ENCODE results near the gene ALOX5AP. TPM values are rescaled to one million over a fixed set of nuclear protein-coding genes. Genes with fewer than 3 reads are reported as not detected.

Gene ALOX5AP
- total RNA-seq, 1 experiment from 2014 or later: not detected

DNA sequence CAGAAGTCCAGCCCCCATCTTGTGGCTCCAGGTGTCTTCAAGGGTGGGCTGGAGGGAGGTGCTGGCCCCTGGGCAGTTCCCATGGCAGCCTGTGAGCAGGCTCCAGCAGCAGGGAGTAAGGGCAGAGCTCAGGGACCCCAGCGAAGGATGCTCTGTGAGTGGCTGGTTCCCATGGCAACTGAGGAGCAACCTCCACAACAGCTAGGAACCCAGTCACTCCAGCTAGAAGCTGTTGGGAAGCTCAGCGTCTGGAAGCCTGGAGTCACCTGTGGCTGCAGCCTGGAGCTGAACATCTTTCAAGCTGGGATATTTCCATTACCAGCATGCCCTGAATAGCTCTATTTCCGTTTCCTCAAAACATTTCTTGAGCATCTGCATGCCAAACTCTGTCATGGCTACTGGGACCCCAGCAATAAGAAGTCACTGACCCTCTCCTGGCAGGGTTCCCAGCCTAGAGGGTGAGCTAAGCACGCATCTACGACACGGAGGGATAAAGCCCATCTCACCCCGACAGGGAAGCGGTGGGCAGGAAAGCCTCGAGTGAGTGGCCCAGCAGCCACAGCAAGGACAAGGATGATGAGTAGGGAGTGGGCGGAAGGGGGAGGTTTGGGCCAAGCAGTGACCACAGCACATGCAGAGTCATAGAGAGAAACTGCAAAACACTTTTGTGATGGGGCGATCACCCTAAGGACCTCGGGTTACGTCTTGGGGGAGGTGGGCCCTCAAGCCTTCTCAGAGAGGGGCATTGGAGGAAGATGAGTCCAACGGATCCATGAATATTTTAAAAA lies 52.6 kb downstream of the ALOX5AP start:
- no peaks in the 10 kb centered on the region for H3K36me3 Mint-ChIP-seq
- no peak for DNase-seq (ENCODE audit: low spot score)
- no peak overlapping the region for H3K27ac Mint-ChIP-seq
- CTCF ChIA-PET: interaction anchor here (1.1 kb wide), 1 partner anchor 22 kb away, joined by 3 read pairs; no protein-coding TSS in a partner anchor
- no peak overlapping the region for H3K4me3 Mint-ChIP-seq
- POLR2A ChIA-PET: no interaction called here
- ATAC-seq: no peak
- no peaks in the 10 kb centered on the region for H3K9me3 Mint-ChIP-seq
- no peaks in the 10 kb centered on the region for H3K27me3 Mint-ChIP-seq (ENCODE audit: low read depth)
- TF ChIP-seq, protein P1, sequence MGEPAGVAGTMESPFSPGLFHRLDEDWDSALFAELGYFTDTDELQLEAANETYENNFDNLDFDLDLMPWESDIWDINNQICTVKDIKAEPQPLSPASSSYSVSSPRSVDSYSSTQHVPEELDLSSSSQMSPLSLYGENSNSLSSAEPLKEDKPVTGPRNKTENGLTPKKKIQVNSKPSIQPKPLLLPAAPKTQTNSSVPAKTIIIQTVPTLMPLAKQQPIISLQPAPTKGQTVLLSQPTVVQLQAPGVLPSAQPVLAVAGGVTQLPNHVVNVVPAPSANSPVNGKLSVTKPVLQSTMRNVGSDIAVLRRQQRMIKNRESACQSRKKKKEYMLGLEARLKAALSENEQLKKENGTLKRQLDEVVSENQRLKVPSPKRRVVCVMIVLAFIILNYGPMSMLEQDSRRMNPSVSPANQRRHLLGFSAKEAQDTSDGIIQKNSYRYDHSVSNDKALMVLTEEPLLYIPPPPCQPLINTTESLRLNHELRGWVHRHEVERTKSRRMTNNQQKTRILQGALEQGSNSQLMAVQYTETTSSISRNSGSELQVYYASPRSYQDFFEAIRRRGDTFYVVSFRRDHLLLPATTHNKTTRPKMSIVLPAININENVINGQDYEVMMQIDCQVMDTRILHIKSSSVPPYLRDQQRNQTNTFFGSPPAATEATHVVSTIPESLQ (CRISPR knock-in tag; IDR thresholded peaks at IDR 0.05): no peak
- TF ChIP-seq NFYB (CRISPR knock-in tag; conservative IDR thresholded peaks at IDR 0.05; ENCODE audit: low read depth) (no peak), GTF2I (CRISPR knock-in tag; conservative IDR thresholded peaks at IDR 0.05) (no peak), IRF2 (CRISPR knock-in tag; IDR thresholded peaks at IDR 0.05; ENCODE audit: borderline replicate concordance, low read depth) (no peak), ZNF121 (CRISPR knock-in tag; IDR thresholded peaks at IDR 0.05) (no peak), TCF7 (CRISPR knock-in tag; IDR thresholded peaks at IDR 0.05; ENCODE audit: low read depth) (no peak), ZNF423 (CRISPR knock-in tag; IDR thresholded peaks at IDR 0.05) (no peak)
- TF ChIP-seq, protein P2, sequence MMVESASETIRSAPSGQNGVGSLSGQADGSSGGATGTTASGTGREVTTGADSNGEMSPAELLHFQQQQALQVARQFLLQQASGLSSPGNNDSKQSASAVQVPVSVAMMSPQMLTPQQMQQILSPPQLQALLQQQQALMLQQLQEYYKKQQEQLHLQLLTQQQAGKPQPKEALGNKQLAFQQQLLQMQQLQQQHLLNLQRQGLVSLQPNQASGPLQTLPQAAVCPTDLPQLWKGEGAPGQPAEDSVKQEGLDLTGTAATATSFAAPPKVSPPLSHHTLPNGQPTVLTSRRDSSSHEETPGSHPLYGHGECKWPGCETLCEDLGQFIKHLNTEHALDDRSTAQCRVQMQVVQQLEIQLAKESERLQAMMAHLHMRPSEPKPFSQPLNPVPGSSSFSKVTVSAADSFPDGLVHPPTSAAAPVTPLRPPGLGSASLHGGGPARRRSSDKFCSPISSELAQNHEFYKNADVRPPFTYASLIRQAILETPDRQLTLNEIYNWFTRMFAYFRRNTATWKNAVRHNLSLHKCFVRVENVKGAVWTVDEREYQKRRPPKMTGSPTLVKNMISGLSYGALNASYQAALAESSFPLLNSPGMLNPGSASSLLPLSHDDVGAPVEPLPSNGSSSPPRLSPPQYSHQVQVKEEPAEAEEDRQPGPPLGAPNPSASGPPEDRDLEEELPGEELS (CRISPR knock-in tag; IDR thresholded peaks at IDR 0.05): no peak
- H3K4me1 Mint-ChIP-seq: peaks cover 3% of the 10 kb centered on the region; the same call in 1 of the 2 replicates

DNA sequence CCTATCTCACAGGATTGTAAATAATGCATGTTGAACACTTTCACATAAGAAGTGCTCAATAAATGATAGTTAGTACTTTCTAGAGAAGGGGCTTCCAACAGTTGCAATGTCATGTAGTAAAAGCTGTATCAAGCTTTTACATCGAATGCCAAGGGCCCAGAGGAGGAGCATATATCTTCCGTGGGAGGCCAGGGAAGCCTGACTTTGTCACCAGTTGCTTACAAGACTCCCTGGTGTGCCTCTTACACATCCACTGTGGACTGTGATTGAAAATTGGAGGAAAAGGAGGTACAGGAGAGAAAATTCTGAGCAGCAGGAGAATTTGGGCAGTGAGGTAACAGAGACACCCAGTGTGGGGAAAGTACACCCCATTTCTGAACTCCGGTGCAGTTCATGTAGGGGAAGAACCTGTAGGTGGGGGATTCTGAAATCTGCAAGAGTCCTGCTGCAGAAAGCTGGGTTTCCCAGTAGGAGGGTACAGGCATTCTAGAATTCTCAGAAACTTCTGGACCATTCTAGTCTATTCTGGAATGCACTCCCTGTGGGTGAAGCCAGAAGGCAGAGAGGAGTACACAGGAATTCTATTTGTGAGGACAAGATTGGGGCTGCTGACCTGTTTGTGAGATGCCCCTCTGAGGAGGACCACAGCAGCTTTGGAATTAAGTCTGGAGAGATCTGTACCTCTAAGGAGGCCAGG lies 54.0 kb downstream of the ALOX5AP start:
- POLR2A ChIA-PET: no interaction called here
- no peaks in the 10 kb centered on the region for H3K9me3 Mint-ChIP-seq
- no peak overlapping the region for H3K4me3 Mint-ChIP-seq
- TF ChIP-seq, protein P3, sequence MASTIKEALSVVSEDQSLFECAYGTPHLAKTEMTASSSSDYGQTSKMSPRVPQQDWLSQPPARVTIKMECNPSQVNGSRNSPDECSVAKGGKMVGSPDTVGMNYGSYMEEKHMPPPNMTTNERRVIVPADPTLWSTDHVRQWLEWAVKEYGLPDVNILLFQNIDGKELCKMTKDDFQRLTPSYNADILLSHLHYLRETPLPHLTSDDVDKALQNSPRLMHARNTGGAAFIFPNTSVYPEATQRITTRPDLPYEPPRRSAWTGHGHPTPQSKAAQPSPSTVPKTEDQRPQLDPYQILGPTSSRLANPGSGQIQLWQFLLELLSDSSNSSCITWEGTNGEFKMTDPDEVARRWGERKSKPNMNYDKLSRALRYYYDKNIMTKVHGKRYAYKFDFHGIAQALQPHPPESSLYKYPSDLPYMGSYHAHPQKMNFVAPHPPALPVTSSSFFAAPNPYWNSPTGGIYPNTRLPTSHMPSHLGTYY (CRISPR knock-in tag; IDR thresholded peaks at IDR 0.05): no peak
- TF ChIP-seq, protein P4, sequence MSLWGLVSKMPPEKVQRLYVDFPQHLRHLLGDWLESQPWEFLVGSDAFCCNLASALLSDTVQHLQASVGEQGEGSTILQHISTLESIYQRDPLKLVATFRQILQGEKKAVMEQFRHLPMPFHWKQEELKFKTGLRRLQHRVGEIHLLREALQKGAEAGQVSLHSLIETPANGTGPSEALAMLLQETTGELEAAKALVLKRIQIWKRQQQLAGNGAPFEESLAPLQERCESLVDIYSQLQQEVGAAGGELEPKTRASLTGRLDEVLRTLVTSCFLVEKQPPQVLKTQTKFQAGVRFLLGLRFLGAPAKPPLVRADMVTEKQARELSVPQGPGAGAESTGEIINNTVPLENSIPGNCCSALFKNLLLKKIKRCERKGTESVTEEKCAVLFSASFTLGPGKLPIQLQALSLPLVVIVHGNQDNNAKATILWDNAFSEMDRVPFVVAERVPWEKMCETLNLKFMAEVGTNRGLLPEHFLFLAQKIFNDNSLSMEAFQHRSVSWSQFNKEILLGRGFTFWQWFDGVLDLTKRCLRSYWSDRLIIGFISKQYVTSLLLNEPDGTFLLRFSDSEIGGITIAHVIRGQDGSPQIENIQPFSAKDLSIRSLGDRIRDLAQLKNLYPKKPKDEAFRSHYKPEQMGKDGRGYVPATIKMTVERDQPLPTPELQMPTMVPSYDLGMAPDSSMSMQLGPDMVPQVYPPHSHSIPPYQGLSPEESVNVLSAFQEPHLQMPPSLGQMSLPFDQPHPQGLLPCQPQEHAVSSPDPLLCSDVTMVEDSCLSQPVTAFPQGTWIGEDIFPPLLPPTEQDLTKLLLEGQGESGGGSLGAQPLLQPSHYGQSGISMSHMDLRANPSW (CRISPR knock-in tag; conservative IDR thresholded peaks at IDR 0.05; ENCODE audit: low read depth): no peak
- no peak for TF ChIP-seq ZNF232 (CRISPR knock-in tag; IDR thresholded peaks at IDR 0.05)
- no peak for TF ChIP-seq FOXK1 (CRISPR knock-in tag; IDR thresholded peaks at IDR 0.05)
- peaks cover 3% of the 10 kb centered on the region; the same call in 1 of the 2 replicates for H3K4me1 Mint-ChIP-seq
- no peak overlapping the region for H3K27ac Mint-ChIP-seq
- no peak for DNase-seq (ENCODE audit: low spot score)
- H3K27me3 Mint-ChIP-seq (ENCODE audit: low read depth): no peaks in the 10 kb centered on the region
- CTCF ChIA-PET: interaction anchor here (0.6 kb wide), 1 partner anchor 76 kb away, joined by 3 read pairs; no protein-coding TSS in a partner anchor
- H3K36me3 Mint-ChIP-seq: no peaks in the 10 kb centered on the region
- no peak for ATAC-seq
